Motor neuron (in vitro differentiated cells): Measurements from ENCODE around the gene SHISA5. TPM values are rescaled to one million over a fixed set of nuclear protein-coding genes. Genes with fewer than 3 reads are reported as not detected.
A peak's percentile ranks its signal among the peaks of the same experiment; 100 is the strongest.
"Not testable (repeated sequence)": the region's sequence is repeated elsewhere in the genome, so short reads cannot be mapped to it uniquely, and the experiment has no call there.

ENCODE experiments used
- ATAC-seq, 8 experiments: fragments of 200-7000 bp; cut with Tn5 transposase; replicated peaks in 6 of 8; 2 replicates each; pipeline ENCODE4 v1.8.0; 2021; ENCODE audit warnings: mild to moderate bottlenecking in 8 of 8, moderate library complexity in 8 of 8
- H3K27ac ChIP-seq, 2 donors: fragments of 250-450 bp; sonication (Bioruptor Pico); 2 replicates each; pipeline ENCODE4 v1.9.0; 2021; ENCODE audit warnings: antibody characterized with exemption in 2 of 2, mild to moderate bottlenecking in 2 of 2, moderate library complexity in 1 of 2
- H3K4me1 ChIP-seq, 2 donors: fragments of 250-450 bp; sonication (Bioruptor Pico); replicated peaks in 1 of 2; 2 replicates each; pipeline ENCODE4 v1.6.1; 2021; ENCODE audit warnings: antibody characterized with exemption in 2 of 2, mild to moderate bottlenecking in 2 of 2, moderate library complexity in 1 of 2
- H3K4me3 ChIP-seq, 5 donors: fragments of 250-450 bp; sonication (Bioruptor Pico); 2 replicates each; pipeline ENCODE4 v1.9.0; 2021; ENCODE audit warnings: antibody characterized with exemption in 5 of 5, mild to moderate bottlenecking in 5 of 5, moderate library complexity in 4 of 5
- WGBS, 10 experiments: fragments of 450-650 bp; shearing (Covaris generic); methylation state at CpG; one replicate each; pipeline ENCODE4 v1.0.0; 2022; 5-methylcytosine and 5-hydroxymethylcytosine counted together
- in situ Hi-C, 9 experiments: fragments of 400-800 bp; cut with MboI; loops; one replicate each; pipeline ENCODE4 v1.15.0; 2021; ENCODE audit warnings: low sequenced_read_pairs in 9 of 9, low pct_unique_long_range_greater_than_20kb in 2 of 9; ENCODE audit not compliant: unreplicated experiment in 9 of 9
- total RNA-seq, 8 experiments: library from RNA; unstranded; fragments of 300-600 nt; gene quantifications; 2 replicates each; pipeline versions ENCODE4 v1.2.3 to v1.2.4, GENCODE V29; 2022

SHISA5 gene
- total RNA-seq, 8 experiments from 2014 or later, result 70.4 to 252 (median 93.4) TPM

DNA sequence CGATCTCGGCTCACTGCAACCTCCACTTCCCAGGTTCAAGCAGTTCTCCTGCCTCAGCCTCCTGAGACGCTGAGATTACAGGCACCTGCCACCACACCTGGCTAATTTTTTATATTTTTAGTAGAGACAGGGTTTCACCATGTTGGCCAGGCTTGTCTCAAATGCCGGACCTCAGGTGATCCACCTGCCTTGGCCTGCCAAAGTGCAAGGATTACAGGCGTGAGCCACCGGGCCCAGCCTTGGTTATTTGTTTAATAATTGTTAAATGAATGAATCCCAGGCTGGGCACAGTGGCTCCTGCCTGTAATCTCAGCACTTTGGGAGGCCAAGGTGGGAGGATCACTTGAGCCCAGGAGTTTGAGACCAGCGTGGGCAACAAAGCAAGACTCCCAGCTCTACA is 42.2 kb downstream of the SHISA5 start:
- 33 to 100% (median 91%) methylated on average over 1 to 7 of the region's 7 CpGs; no CpG with 5 or more reads in 2 of the 10 experiments for WGBS, 10 experiments

DNA sequence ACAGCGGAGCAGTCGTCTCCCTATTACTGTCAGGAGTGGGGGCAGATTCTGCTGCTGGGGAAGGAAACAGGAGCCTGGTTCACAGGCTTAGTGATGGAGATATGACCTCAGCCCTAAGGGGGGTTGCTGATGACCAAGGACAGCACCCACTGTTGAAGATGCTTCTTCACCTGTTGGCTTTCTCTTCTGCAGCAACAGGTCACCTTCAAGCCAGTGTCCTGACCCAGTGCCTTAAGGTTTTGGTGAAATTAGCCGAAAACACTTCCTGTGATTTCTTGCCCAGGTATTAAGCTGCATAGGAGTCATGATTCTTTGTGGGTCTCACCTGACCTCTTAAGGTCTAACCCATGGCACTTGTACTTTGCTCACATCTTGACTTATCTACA is 43.5 kb downstream of the SHISA5 start:
- ATAC-seq, result no peak
- WGBS, 10 experiments, result 90 to 100% (median 98%) methylated on average over 1 to 3 of the region's 3 CpGs; no CpG with 5 or more reads in 4 of the 10 experiments
- no peak overlapping the region for H3K4me3 ChIP-seq
- H3K4me1 ChIP-seq, result peaks cover 4 to 7% of the 10 kb centered on the region in 2 donors
- no peak overlapping the region for H3K27ac ChIP-seq
- in situ Hi-C loops, result loop anchor here in 1 of 9 experiments (10.0 kb wide), 1 partner anchor 84 kb away; no protein-coding TSS in a partner anchor

More for the DNA sequence above, 42.2 kb downstream of the SHISA5 start:
- ATAC-seq, H3K4me3 ChIP-seq, H3K27ac ChIP-seq: not testable (repeated sequence)
- in situ Hi-C loops, result loop anchor here in 1 of 9 experiments (10.0 kb wide), 1 partner anchor 83 kb away; no protein-coding TSS in a partner anchor
- H3K4me1 ChIP-seq, result peaks cover 15 to 18% of the 10 kb centered on the region in 2 donors

DNA sequence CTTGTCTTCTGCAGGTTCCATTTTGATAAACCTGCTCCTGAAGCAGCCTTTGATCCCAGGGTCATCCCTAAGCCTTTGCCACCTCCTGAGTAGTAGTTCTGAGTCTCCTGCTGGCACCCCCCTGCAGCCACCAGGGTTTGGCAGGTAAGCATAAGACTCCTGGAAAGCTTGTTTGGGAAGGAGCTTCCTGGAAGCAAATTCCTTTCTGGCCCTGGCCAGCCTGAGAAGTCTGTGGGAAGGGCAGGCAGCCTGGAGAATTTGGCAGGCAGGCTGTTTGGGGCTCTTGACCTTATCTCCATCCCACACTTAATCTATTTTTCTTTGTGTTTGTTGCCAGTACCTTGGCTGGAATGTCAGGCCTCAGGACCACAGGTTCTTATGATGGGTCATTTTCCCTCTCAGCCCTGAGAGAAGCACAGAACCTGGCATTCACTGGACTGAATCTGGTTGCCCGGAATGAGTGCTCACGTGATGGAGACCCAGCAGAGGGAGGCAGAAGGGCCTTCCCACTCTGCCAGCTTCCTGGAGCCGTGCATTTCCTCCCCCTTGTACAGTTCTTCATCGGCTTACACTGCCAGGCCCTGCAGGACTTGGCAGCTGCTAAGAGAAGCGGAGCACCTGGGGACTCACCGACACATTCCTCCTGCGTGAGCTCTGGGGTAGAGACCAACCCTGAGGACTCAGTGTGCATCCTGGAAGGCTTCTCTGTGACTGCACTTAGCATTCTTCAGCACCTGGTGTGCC is 44.0 kb downstream of the SHISA5 start:
- in situ Hi-C loops, result loop anchor here in 1 of 9 experiments (10.0 kb wide), 1 partner anchor 85 kb away; no protein-coding TSS in a partner anchor

DNA sequence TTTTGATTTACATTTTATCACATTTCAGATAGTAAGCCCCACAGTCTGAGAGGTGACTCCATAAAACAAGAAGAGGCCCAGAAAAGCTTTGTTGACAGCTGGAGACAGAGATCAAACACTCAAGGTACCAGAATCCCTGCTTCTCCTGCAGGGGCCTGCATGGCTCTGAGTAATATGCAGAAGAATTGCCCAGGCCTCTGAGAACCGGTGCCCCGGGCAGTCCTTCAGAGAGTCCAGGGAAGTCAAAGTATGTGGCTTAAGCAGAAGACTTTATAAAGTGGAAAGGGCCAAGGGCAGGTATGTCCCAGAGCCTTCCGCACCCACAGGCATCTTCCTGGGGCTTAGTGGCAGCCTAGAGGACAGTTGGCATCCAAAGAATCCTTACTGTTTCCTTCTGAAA is 44.6 kb downstream of the SHISA5 start:
- WGBS, 10 experiments, result 72 to 93% (median 83%) methylated on average over 1 to 3 of the region's 3 CpGs; no CpG with 5 or more reads in 6 of the 10 experiments
- no peak for ATAC-seq
- Histone ChIP-seq H3K4me3 (no peak overlapping the region), H3K4me1 (no peaks in the 10 kb centered on the region), H3K27ac (no peak overlapping the region)
- in situ Hi-C loops, result no loop called here

More for the DNA sequence above, 44.0 kb downstream of the SHISA5 start:
- no peak for ATAC-seq
- H3K4me1 ChIP-seq, result peaks cover under 1 to 3% of the 10 kb centered on the region in 2 donors
- no peak overlapping the region for H3K4me3 ChIP-seq
- WGBS, 10 experiments, result 90 to 100% (median 100%) methylated on average over 2 to 3 of the region's 7 CpGs; no CpG with 5 or more reads in 7 of the 10 experiments
- no peak overlapping the region for H3K27ac ChIP-seq

DNA sequence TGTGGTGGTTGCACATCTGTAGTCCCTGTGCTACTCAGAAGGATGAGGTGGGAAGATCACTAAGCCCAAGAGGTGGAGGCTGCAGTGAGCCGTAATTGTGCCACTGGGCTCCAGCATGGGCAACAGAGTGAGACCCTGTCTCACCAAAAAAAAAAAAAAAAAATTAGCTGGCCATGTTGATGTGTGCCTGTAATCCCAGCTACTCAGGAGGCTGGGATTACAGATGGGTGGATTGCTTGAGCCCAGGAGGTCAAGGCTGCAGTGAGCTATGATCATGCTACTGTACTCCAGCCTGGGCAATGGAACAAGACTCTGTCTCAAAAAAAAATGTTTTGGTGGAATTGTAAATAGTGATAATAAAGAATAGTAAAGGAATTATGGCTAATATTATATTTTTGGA is 47.5 kb downstream of the SHISA5 start:
- no peak for ATAC-seq
- no peak overlapping the region for H3K4me3 ChIP-seq
- no peak overlapping the region for H3K27ac ChIP-seq
- in situ Hi-C loops, result no loop called here
- H3K4me1 ChIP-seq, result no peaks in the 10 kb centered on the region
- whole genome bisulfite sequencing, 10 experiments, result 100% methylated on average over 1 of the region's 1 CpG; no CpG with 5 or more reads in 6 of the 10 experiments

DNA sequence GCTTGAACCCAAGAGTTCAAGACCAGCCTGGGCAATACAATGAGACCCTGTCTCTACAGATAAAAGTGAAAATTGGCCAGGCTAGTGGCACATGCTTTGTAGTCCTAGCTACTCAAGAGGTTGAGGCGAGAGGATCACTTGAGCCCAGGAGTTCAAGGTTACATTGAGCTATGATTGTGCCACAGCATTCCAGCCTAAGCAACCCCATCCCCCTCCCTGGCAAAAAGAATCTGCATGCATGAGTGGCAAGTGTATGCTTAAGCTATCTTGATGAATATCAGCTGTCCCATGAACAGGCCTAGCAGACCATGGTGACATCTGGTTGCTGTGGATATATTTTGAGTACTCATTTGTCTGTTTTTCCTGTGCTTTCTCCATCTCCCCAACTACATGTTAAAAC is 52.7 kb downstream of the SHISA5 start:
- Histone ChIP-seq H3K4me3 (no peak overlapping the region), H3K27ac (no peak overlapping the region), H3K4me1 (peaks cover 8 to 13% of the 10 kb centered on the region in 2 donors)
- no peak for ATAC-seq
- 100% methylated on average over 1 of the region's 1 CpG; no CpG with 5 or more reads in 7 of the 10 experiments for WGBS, 10 experiments
- in situ Hi-C loops, result no loop called here

DNA sequence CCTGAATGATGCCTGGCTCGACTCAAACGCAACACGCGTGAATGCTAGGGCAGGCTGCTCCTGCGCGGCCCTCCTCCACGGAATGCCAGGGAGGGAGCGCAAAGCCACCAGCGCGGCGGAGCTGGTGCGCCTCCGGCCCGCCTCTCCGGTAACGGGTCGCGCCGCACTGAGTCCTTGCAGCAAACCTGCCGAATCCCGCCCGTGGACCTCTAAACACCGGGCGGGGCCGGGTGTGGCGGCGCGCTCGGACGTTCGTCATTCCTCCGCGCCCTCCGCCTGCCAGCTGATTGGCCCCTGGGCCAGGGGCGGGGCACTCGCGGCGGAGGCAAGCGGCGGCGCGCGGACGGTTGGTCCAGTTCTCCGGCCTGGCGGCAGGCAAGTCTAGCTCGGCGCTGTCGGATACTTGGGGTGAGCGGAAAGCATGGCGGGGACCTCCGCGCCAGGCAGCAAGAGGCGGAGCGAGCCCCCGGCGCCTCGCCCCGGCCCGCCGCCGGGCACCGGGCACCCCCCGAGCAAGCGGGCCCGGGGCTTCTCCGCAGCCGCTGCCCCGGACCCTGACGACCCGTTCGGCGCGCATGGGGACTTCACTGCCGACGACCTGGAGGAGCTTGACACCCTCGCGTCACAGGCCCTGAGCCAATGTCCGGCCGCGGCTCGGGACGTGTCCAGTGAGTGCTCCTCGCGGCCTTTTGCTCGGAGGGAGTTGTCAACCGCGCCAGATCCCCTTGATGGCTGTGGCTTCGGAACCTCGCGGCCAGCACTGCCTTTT is 57.4 kb downstream of the SHISA5 start, which contains the start of gene ATRIP:
ATRIP (plus strand) TSS at position 313 of the 769 bp plus-strand sequence; CDS start at position 422, 109 bp downstream.
- in situ Hi-C loops, result loop anchor here in 5 of 9 experiments (25.0 kb wide), 2 partner anchors 184 to 209 kb away; partner anchors contain the start of gene ZNF589 (in 1 of the 5)
- peak; percentile 91 to 95 (median 93) for ATAC-seq
- peaks cover 16 to 19% of the 10 kb centered on the region in 2 donors for H3K4me1 ChIP-seq
- WGBS, 10 experiments, result 0 to 4% (median 0%) methylated on average over 1 to 9 of the region's 91 CpGs; no CpG with 5 or more reads in 4 of the 10 experiments
- peak within 1 kb of the TSS; percentile 65 to 91 (median 83) for H3K4me3 ChIP-seq
- H3K27ac ChIP-seq, result peak within 1 kb of the TSS; percentile 73 to 77

DNA sequence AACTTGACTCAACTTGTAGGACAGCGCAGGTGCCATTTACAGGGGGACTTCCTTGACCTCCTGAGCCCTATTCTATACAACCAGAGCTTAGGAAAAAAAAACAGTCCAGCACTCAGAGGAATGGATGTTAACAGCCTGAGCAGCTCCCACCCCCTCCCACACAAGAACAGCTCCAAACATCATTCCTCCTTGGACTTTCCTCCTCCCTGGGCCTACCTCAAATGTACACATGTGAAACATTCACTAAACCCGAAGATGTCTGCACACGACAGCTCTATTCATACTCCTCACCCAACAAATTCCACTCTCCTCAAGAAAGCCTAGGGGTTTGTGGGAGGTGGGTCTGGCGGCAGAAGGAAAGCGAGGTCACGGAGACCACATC is 57.9 kb downstream of the SHISA5 start:
- Histone ChIP-seq H3K27ac (peak overlapping the region; percentile 55 to 62), H3K4me3 (peak overlapping the region; percentile 65 to 91 (median 83)), H3K4me1 (peaks cover 22 to 25% of the 10 kb centered on the region in 2 donors)
- peak in 1 of 8 experiments; percentile 5 for ATAC-seq
- 0 to 80% (median 25%) methylated on average over 1 to 5 of the region's 6 CpGs; no CpG with 5 or more reads in 3 of the 10 experiments for WGBS, 10 experiments
- in situ Hi-C loops, result loop anchor here in 5 of 9 experiments (25.0 kb wide), 2 partner anchors 184 to 209 kb away; partner anchors contain the start of gene ZNF589 (in 1 of the 5)

DNA sequence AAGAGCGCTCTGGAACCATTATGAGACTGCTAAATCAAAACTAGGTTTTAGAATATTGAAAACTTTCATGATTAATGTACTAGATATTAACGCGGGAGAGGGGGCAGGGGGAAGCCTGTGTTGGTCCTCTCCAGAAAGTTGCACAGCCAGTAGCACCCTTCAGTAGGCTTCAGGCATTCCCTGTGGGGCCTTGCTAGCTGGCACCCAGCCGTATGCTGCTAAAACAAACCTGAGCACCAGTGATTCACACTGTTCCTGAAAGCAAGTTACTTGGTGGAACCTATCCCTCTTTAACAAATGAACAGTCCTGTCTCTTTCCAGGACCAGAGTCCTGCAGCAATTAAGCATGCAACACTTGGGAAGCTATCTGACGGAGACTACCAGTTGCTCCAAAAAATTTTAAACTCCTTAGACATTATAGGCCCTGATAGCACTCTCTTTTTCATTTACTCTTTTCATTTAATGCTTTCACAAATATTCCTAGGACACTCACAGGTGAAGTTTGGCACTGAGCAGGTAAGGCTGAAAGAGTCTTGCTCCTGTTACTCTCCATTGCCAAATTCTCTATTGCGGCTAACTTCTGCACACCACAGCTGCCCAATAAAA is 58.6 kb downstream of the SHISA5 start:
- WGBS, 10 experiments, result 52 to 100% (median 85%) methylated on average over 3 to 6 of the region's 6 CpGs; no CpG with 5 or more reads in 1 of the 10 experiments
- in situ Hi-C loops, result loop anchor here in 5 of 9 experiments (25.0 kb wide), 2 partner anchors 183 to 208 kb away; partner anchors contain the start of gene ZNF589 (in 1 of the 5)
- Histone ChIP-seq H3K4me3 (peak overlapping the region in 2 of 5 donors; percentile 71 to 84), H3K4me1 (peaks cover 24 to 27% of the 10 kb centered on the region in 2 donors), H3K27ac (no peak overlapping the region)
- ATAC-seq, result no peak

DNA sequence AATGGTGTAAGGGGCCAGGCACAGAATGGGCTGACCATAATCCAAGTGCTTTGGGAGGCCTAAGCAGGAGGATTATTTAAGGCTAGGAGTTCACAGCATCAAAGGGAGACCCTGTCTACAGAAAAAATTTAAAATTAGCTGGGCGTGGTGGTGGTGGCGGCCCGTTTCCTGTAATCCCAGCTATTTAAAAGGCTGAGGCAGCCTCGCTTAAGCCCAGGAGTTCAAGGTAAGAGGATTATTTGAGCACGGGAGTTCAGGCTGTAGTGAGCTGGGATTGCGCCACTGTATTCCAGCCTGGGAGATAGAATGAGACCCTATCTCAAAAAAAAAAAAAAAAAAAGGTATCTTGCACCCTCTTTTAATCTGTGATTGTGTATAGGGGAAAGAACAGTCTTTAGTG is 62.0 kb downstream of the SHISA5 start:
- in situ Hi-C loops, result loop anchor here in 5 of 9 experiments (25.0 kb wide), 2 partner anchors 180 to 205 kb away; partner anchors contain the start of gene ZNF589 (in 1 of the 5)
- 40 to 100% (median 86%) methylated on average over 1 to 6 of the region's 6 CpGs; no CpG with 5 or more reads in 2 of the 10 experiments for WGBS, 10 experiments
- ATAC-seq, result no peak
- Histone ChIP-seq H3K4me3 (no peak overlapping the region), H3K4me1 (peaks cover 20 to 21% of the 10 kb centered on the region in 2 donors), H3K27ac (no peak overlapping the region)

DNA sequence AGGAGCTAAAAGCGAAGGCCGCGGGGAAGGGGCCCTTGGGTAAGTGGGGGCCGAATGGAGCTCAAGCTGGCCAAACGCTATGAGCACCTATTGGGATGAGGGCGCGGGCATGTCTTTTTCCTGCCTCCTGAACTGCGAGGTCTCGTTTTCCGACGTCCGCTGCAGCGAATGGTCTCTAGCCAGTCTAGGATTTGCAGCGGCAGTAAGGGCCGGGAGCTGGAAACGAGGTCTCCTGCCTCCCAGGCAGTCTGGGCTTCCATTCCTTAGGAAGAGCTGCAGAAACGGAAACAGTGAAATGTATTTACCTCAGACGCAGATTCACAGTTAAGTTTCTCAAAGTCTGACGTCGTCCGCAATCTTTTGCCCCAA is 63.4 kb downstream of the SHISA5 start:
- Histone ChIP-seq H3K4me1 (peaks cover 16% of the 10 kb centered on the region in 2 donors), H3K4me3 (peak overlapping the region; percentile 62 to 94 (median 77)), H3K27ac (peak overlapping the region; percentile 78 to 90)
- ATAC-seq, result peak in 3 of 8 experiments; percentile 6 to 8 (median 7)
- in situ Hi-C loops, result loop anchor here in 5 of 9 experiments (25.0 kb wide), 2 partner anchors 178 to 203 kb away; partner anchors contain the start of gene ZNF589 (in 1 of the 5)
- WGBS, 10 experiments, result 0 to 6% (median 2%) methylated on average over 2 to 11 of the region's 21 CpGs; no CpG with 5 or more reads in 1 of the 10 experiments
